Nephron progenitor cell (in vitro differentiated cells): Measurements from ENCODE around the gene FAM89A.
"Not testable (repeated sequence)": the region's sequence is repeated elsewhere in the genome, so short reads cannot be mapped to it uniquely, and the experiment has no call there.

Experiments used
- DNase-seq: peaks from one replicate; pipeline ENCODE4 v3.0.0; 2021
- H3K27ac Mint-ChIP-seq: 2 replicates; pipeline ENCODE4 v1.8.0; 2021; ENCODE audit warnings: mild to moderate bottlenecking, moderate library complexity, mixed read lengths
- H3K27me3 Mint-ChIP-seq: 2 replicates; pipeline ENCODE4 v1.8.0; 2021; ENCODE audit warnings: mild to moderate bottlenecking, low read depth, mixed read lengths; ENCODE audit not compliant: poor library complexity
- H3K36me3 Mint-ChIP-seq: 2 replicates; pipeline ENCODE4 v1.8.0; 2021; ENCODE audit warnings: low read depth, mixed read lengths
- H3K4me1 Mint-ChIP-seq: 2 replicates; pipeline ENCODE4 v1.8.0; 2021; ENCODE audit warnings: mixed read lengths
- H3K4me3 Mint-ChIP-seq: 2 replicates; pipeline ENCODE4 v1.8.0; 2021; ENCODE audit warnings: mild to moderate bottlenecking, moderate library complexity, mixed read lengths
- H3K9me3 Mint-ChIP-seq: 2 replicates; pipeline ENCODE4 v1.8.0; 2021; ENCODE audit warnings: mild to moderate bottlenecking, moderate library complexity, mixed read lengths
- CTCF ChIP-seq: fragments of 200-600 bp; sonication (generic); IDR thresholded peaks from 2 replicates; pipeline ENCODE4 v1.5.0; 2021; ENCODE audit warnings: antibody characterized with exemption

The FAM89A gene

GRCh38 chr1:231026576-231026975, 13.5 kb downstream of the FAM89A start:
- no peak for TF ChIP-seq CTCF
- Mint-ChIP-seq H3K4me3 (no peak overlapping the region), H3K27me3 (peaks cover 34% of the 10 kb centered on the region), H3K9me3 (no peaks in the 10 kb centered on the region), H3K36me3 (peaks cover 10% of the 10 kb centered on the region), H3K4me1 (no peaks in the 10 kb centered on the region), H3K27ac (no peak overlapping the region)
- DNase-seq, result no peak

GRCh38 chr1:231023150-231023549, 16.9 kb downstream of the FAM89A start:
- no peak overlapping the region for H3K27ac Mint-ChIP-seq

GRCh38 chr1:231022543-231022942, 17.5 kb downstream of the FAM89A start:
- H3K27ac Mint-ChIP-seq, H3K4me3 Mint-ChIP-seq, H3K9me3 Mint-ChIP-seq, H3K4me1 Mint-ChIP-seq, DNase-seq: not testable (repeated sequence)
- Mint-ChIP-seq H3K36me3 (peaks cover 25% of the 10 kb centered on the region), H3K27me3 (peaks cover 32% of the 10 kb centered on the region)

More at GRCh38 chr1:231023150-231023549, 16.9 kb downstream of the FAM89A start:
- peaks cover 6% of the 10 kb centered on the region for H3K4me1 Mint-ChIP-seq
- no peak overlapping the region for H3K4me3 Mint-ChIP-seq
- no peak for TF ChIP-seq CTCF
- peaks cover 37% of the 10 kb centered on the region for H3K27me3 Mint-ChIP-seq
- DNase-seq, result no peak
- peaks cover 22% of the 10 kb centered on the region for H3K36me3 Mint-ChIP-seq
- no peaks in the 10 kb centered on the region for H3K9me3 Mint-ChIP-seq

GRCh38 chr1:231021540-231022031, 18.5 kb downstream of the FAM89A start:
- peaks cover 25% of the 10 kb centered on the region for H3K36me3 Mint-ChIP-seq
- no peak overlapping the region for H3K27ac Mint-ChIP-seq
- no peak for TF ChIP-seq CTCF
- DNase-seq, result no peak
- peaks cover 6% of the 10 kb centered on the region for H3K4me1 Mint-ChIP-seq
- peaks cover 22% of the 10 kb centered on the region for H3K27me3 Mint-ChIP-seq
- H3K4me3 Mint-ChIP-seq, result no peak overlapping the region
- H3K9me3 Mint-ChIP-seq, result no peaks in the 10 kb centered on the region

GRCh38 chr1:231020816-231021215, 19.2 kb downstream of the FAM89A start:
- H3K27me3 Mint-ChIP-seq, result peaks cover 19% of the 10 kb centered on the region
- H3K9me3 Mint-ChIP-seq, result no peaks in the 10 kb centered on the region
- no peak for DNase-seq
- no peak overlapping the region for H3K4me3 Mint-ChIP-seq
- no peak for TF ChIP-seq CTCF
- H3K4me1 Mint-ChIP-seq, result peaks cover 6% of the 10 kb centered on the region
- H3K36me3 Mint-ChIP-seq, result peaks cover 25% of the 10 kb centered on the region
- H3K27ac Mint-ChIP-seq, result no peak overlapping the region

- Mint-ChIP-seq H3K36me3 (peaks cover 25% of the 10 kb centered on the region), H3K27ac (no peak overlapping the region), H3K4me1 (peaks cover 6% of the 10 kb centered on the region), H3K9me3 (no peaks in the 10 kb centered on the region), H3K4me3 (no peak overlapping the region), H3K27me3 (peaks cover 18% of the 10 kb centered on the region)
- DNase-seq, result no peak
- TF ChIP-seq CTCF, result no peak
These were observed 19.9 kb downstream of the FAM89A start for GRCh38 chr1:231020139-231020601.
